HPDE6-E6E7 (cell line): ENCODE data around the gene TYSND1.
A peak's percentile ranks its signal among the peaks of the same experiment; 100 is the strongest.
"Not testable (repeated sequence)": the region's sequence is repeated elsewhere in the genome, so short reads cannot be mapped to it uniquely, and the experiment has no call there.

Experiments used
- DNase-seq: peaks from one replicate; pipeline ENCODE4 v3.0.0; 2011; ENCODE audit warnings: missing footprints; ENCODE audit errors: extremely low spot score

TYSND1 gene, protein sequence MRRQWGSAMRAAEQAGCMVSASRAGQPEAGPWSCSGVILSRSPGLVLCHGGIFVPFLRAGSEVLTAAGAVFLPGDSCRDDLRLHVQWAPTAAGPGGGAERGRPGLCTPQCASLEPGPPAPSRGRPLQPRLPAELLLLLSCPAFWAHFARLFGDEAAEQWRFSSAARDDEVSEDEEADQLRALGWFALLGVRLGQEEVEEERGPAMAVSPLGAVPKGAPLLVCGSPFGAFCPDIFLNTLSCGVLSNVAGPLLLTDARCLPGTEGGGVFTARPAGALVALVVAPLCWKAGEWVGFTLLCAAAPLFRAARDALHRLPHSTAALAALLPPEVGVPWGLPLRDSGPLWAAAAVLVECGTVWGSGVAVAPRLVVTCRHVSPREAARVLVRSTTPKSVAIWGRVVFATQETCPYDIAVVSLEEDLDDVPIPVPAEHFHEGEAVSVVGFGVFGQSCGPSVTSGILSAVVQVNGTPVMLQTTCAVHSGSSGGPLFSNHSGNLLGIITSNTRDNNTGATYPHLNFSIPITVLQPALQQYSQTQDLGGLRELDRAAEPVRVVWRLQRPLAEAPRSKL

DNA sequence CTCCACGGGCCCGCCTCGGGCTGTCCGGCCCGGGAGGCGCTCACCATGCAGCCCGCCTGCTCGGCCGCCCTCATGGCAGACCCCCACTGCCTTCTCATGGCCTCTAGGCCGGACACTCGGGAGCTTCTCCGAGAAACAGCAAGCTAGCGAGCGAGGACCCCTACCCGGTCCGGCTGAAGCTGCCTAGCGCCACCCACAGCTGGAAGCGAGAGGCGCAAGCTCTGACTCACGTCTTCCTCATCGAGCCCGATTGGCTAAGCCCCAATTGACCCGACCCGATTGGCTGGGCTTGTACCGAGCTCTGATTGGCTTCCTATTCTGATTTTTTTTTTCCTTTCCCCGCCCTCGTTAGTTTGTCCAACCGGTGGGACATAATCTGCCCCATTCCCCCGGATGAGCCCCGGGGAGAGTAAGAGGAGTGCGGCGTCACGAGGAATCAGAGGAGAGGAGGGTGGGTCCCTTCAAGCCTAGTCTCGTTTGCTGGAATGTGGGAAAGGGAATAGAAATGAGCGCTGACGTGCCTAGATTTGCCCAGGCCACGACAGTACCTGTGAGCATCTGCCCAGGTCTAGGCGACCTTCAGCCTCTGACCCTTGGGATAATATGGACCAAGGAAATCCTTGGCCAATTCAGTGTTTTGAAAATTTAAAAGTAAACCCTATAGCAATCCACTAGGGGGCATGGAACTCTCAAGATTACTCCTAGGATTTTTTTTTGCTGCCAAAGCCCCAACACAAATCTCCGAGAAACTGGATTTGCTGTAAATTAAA is at the start of gene TYSND1:
TSS of gene TYSND1 (minus strand) at position 212 of the 770 bp plus-strand sequence. CDS start at position 98, 114 bp downstream.
- DNase-seq, result peak; percentile 96

- DNase-seq, result no peak
Measured at GRCh38 chr10:70193391-70193844, 46.9 kb upstream of the TYSND1 start.

- DNase-seq, result no peak
Measured at GRCh38 chr10:70192326-70192968, 45.9 kb upstream of the TYSND1 start.

DNA sequence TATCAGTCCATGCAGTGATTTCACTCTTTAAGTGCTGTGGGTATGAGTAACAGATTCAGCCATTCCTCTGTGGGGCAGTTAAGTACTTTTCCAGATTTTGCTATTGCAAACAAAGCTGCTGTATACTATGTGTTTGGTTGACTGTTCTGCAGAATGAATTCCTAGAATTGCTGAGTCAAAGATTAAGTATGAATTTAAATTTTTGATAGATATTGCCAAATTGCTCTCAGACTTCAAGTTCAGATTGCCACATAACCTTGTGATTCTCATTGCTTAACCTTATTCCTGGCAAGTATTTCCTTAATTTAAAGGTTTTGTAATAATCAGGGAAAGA is 45.4 kb upstream of the TYSND1 start:
- no peak for DNase-seq

DNA sequence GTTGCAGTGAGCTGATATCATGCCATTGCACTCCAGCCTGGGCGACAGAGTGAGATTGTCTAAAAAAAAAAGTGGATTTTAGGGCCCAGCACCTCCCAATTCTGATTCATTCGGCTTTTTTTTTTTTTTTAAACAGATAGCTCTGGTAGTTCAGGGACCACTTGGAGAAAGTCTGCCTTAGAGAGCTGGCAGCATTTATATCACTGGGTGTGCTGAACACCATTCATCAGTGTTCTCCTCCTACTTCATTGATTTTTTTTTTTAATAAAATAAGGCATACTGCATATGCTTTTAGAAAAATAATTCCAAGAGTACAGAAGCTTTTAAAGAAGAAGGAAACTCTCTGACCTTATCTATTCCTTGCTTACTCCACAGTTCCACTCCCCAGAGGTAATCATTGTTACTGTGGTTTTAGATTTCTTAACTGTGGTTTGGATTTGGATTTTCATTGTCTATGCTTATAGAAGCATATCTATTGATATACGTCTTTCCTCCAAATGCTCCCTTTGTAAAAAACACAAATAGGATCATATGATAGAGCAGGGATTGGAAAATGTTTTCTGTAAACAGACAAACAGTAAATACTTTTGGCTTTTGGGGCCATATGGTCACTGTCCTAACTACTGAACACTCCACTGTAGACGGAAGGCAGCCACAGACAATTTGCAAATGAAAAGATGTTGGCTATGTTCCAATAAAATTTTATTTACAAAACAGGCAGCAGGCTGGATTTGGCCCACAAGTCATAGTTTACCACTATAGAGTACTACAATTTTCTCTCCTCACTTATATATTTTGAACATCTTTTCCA is 44.9 kb upstream of the TYSND1 start:
- DNase-seq, result no peak

DNA sequence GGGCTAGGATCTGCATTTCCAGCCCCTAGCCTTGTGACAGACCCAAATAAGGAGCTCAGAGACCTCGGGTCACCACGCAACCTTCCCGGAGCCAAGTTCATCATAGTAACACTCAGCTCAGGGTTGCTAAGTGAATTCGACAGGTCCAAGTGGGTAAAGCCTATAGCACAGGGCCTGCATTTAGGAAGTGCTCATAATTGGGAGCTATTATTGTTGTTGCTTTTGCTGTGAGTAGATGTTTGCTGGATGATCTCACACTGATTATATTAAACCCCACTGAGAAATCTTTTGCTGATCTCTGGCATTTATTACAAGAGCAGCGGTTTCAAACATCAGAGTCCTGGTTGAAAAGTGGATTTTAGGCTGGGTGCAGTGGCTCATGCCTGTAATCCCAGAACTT is 44.1 kb upstream of the TYSND1 start:
- no peak for DNase-seq

GRCh38 chr10:70190102-70190501 is 43.6 kb upstream of the TYSND1 start:
- no peak for DNase-seq

DNA sequence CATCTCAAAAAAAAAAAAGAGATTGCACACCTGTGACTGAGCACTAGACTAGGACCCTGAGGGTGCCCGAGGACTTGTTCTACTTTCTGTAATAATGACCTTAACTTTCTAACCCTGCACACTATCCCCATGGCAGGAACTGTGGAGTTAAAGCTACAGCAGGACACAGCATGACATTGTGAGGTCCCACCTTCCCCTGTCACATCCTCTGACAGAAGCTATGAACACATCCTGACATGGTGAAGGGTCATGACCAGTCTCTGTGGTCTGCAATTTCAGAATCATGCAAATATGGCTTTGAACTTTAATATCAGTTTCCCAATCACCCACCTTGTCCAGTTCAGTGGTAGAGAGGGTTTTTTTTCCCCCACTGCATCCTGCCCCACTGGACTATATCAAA is 42.3 kb upstream of the TYSND1 start:
- DNase-seq, result no peak

DNA sequence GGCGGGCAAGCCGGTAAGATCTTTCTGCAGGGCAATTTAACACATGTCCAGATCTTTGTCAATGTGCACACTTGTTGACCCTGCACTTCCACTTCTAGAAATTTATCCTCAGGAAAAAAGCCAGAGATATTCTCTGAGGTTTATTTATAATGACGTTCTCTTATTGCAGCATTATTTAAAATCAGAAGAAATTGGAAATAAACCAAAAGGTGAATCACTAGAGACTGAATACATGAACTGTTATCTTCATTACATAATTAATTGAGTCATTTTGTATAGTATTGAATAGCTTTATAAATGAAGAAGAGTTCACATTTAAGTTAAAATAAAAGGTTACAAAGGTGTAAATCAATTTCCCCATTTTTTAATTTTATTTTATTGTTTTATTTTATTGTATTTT is 40.1 kb upstream of the TYSND1 start:
- DNase-seq, result no peak

GRCh38 chr10:70186090-70186489 is 39.6 kb upstream of the TYSND1 start:
- no peak for DNase-seq

DNA sequence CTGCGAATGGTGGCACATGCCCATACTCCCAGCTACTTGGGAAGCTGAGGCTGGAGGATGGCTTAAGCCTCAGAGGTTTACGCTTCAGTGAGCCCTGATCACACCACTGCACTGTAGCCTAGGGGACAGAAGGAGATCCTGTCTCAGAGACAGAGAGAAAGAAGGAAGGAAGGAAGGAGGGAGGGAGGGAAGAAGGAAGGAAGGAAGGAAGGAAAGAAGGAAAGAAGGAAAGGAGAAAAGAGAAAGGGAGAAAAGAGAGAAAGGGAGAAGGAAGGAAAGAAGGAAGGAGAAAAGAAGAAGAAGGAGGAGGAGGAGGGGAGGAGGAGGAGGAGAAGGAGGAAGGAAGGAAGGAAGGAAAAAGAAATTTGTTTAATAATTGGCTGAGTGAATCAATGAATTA is 36.8 kb upstream of the TYSND1 start:
- DNase-seq, result no peak

DNA sequence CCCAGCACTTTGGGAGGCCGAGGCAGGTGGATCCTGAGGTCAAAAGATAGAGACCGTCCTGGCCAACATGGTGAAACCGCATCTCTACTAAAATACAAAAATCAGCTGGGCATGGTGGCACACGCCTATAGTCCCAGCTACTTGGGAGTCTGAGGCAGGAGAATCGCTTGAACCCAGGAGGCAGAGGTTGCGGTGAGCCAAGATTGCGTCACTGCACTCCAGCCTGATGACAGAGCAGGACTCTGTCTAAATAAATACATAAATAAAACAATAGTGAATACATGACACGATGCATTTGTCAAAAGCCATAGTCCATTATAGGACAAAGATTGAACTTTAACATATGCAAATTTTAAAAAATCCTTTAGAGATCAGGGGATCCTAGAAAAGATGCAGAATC is 32.7 kb upstream of the TYSND1 start:
- not testable (repeated sequence) for DNase-seq

- no peak for DNase-seq
Measured at GRCh38 chr10:70178139-70178725, 31.7 kb upstream of the TYSND1 start.

GRCh38 chr10:70176441-70176840 is 29.9 kb upstream of the TYSND1 start:
- no peak for DNase-seq

GRCh38 chr10:70175516-70175915 is 29.0 kb upstream of the TYSND1 start:
- no peak for DNase-seq

DNA sequence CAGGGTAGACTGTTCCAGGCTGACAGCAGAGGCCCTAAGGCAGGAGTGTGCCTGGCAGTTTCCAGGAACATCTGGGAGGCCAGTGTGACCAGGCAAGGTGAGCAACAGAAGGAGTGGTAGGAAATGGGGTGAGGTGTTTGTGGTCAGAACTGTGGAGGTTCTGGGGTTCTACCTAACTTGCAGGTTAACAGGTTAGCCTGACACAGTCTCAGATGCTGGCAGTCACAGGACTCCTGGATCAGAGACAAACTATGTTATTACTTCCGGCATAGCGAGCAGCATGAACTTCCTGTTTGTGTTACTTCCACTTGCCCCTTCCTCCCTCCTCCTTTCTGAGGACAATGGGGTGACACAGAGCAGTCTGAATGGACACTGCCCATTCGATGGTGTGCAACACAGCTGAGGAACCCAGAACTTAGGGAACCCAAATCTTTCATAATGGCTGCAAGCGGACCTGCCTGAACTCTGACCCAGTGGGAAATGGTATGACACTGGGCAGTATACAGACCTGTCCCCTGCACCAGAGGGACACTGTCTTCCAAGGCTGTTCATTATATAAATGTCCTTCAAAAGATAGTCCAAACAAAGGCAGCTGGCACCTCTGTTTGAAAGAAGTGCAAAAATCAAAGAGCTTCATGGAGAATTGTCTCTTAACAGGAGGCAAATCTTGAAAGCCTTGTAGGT is 27.7 kb upstream of the TYSND1 start:
- DNase-seq, result no peak

GRCh38 chr10:70169649-70170364 is 23.3 kb upstream of the TYSND1 start:
- no peak for DNase-seq

GRCh38 chr10:70169011-70169410 is 22.5 kb upstream of the TYSND1 start:
- no peak for DNase-seq

DNA sequence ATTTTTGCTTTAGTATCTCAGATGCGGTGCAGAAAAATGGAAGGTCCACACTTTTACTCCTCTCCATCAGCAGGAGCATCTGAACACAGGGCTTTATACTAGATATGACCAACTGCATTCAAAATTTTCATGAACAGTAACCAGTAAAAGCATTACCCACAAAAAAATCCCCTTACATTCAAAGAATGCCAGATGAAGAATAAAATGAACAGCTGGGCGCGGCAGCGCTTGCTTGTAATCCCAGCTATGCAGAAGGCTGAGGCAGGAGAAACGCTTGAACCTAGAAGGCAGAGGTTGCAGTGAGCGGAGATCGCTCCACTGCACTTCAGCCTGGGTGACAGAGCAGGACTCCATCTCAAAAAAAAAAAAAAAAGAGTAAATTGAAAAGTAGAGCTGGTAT is 20.7 kb upstream of the TYSND1 start:
- no peak for DNase-seq

DNA sequence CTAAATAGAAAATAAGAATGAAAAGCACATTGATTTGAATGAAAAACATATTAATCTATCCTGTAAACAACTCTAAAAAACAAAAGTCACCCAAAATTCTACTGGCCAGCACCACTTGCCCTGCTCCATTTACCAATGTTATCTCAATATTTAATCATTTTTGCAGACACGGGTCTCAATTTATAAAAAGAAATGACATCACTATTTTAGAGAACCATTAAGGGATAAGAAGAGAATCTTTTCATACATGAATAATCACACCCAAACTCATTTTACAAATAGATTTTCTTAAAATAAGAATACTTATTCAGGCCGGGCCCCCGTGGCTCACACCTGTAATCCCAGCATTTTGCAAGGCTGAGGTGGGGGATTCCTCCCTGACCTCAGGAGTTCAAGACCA is 19.9 kb upstream of the TYSND1 start:
- no peak for DNase-seq
